GM12891 (cell line): ENCODE measurements around the gene CNTN5.

ENCODE experiments used
- DNase-seq: peaks from one replicate; pipeline ENCODE4 v3.0.0; 2011; ENCODE audit warnings: low spot score; ENCODE audit not compliant: insufficient read length
- FAIRE-seq: peaks from 2 replicates; lab custom pipeline; 2011; peaks lifted over from hg19 to GRCh38; lab: Jason Lieb, UNC
- PAX5 ChIP-seq: IDR thresholded peaks from 2 replicates; pipeline ENCODE4 v1.6.1; 2011; ENCODE audit warnings: low read length, moderate library complexity, mild to moderate bottlenecking; ENCODE audit not compliant: insufficient read depth, severe bottlenecking
- POLR2A ChIP-seq: IDR thresholded peaks from 2 replicates; pipeline ENCODE4 v1.6.1; 2011; ENCODE audit warnings: low read depth, low read length, control low read depth
- POLR2AphosphoS5 ChIP-seq: IDR thresholded peaks from 2 replicates; pipeline ENCODE4 v1.6.1; 2011; ENCODE audit warnings: low read depth, low read length, control low read depth
- POU2F2 ChIP-seq: IDR thresholded peaks from 2 replicates; pipeline ENCODE4 v1.6.1; 2011; ENCODE audit warnings: low read depth, mild to moderate bottlenecking, control low read depth, low read length, moderate library complexity
- SPI1 ChIP-seq: IDR thresholded peaks from 2 replicates; pipeline ENCODE4 v1.6.1; 2011; ENCODE audit warnings: low read depth, low read length, control low read depth
- TAF1 ChIP-seq: IDR thresholded peaks from 2 replicates; pipeline ENCODE4 v1.6.1; 2011; ENCODE audit warnings: low read depth, low read length, control low read depth

The CNTN5 gene

DNA sequence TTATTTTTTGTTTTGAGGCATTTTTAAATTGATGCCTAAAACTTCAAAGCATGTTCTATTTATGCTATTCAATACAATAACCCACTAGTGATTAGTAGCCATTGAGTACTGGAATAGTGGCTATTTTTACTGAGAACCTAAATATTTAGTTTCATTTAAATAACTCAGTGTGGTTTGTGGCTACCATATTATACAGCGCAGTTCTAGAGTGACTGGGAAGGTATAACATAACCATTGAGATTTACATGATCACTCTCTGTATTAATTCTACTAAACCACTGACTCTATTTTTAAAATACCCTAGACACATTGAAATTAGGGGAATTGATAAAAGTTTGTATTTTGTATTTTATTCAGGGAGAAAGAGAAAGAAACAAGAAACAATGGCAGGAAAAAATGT is 441.2 kb downstream of the CNTN5 start:
- DNase-seq (no peak), FAIRE-seq (no peak)
- TF ChIP-seq POLR2A (no peak), POU2F2 (no peak), SPI1 (no peak), PAX5 (no peak), POLR2AphosphoS5 (no peak), TAF1 (no peak)

GRCh38 chr11:99464985-99465384 is 444.2 kb downstream of the CNTN5 start:
- TF ChIP-seq PAX5 (no peak), POLR2AphosphoS5 (no peak)
- DNase-seq (no peak), FAIRE-seq (no peak)

- no peak for FAIRE-seq
- TF ChIP-seq SPI1: no peak
- DNase-seq: no peak
These were observed 468.8 kb downstream of the CNTN5 start for GRCh38 chr11:99489581-99489980.

DNA sequence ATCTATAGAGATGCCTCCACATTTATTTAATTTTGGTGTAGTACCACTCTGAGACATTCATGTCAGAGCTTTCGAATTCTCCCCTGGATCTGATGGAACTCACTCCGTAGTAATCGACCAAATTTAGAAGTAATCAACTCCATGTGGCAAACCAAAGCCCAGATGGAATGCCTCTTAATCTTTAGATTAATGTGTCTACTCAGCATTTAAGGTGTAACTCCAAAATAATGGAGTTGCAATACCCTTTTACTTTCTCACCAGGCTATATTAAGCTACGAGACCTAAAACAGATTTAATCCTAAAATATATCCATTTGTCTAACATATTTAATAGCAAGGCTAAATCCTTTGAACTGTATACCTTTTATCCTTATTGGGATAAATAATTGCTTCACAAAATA is 473.3 kb downstream of the CNTN5 start:
- no peak for TF ChIP-seq POLR2AphosphoS5
- no peak for TF ChIP-seq POU2F2
- no peak for TF ChIP-seq SPI1
- no peak for TF ChIP-seq PAX5
- no peak for TF ChIP-seq POLR2A
- FAIRE-seq (no peak), DNase-seq (no peak)

- DNase-seq: no peak
- TF ChIP-seq POU2F2 (no peak), TAF1 (no peak), POLR2A (no peak), POLR2AphosphoS5 (no peak), PAX5 (no peak), SPI1 (no peak)
- FAIRE-seq: no peak
These were observed 480.9 kb downstream of the CNTN5 start for GRCh38 chr11:99501655-99502054.

GRCh38 chr11:99505316-99505715 is 484.6 kb downstream of the CNTN5 start:
- DNase-seq (no peak), FAIRE-seq (no peak)
- no peak for TF ChIP-seq POU2F2
- no peak for TF ChIP-seq POLR2A
- TF ChIP-seq SPI1: no peak
- no peak for TF ChIP-seq TAF1
- no peak for TF ChIP-seq PAX5
- TF ChIP-seq POLR2AphosphoS5: no peak

GRCh38 chr11:99505831-99506230 is 485.1 kb downstream of the CNTN5 start:
- FAIRE-seq (no peak), DNase-seq (no peak)
- TF ChIP-seq POU2F2 (no peak), PAX5 (no peak), POLR2A (no peak), SPI1 (no peak), TAF1 (no peak), POLR2AphosphoS5 (no peak)

DNA sequence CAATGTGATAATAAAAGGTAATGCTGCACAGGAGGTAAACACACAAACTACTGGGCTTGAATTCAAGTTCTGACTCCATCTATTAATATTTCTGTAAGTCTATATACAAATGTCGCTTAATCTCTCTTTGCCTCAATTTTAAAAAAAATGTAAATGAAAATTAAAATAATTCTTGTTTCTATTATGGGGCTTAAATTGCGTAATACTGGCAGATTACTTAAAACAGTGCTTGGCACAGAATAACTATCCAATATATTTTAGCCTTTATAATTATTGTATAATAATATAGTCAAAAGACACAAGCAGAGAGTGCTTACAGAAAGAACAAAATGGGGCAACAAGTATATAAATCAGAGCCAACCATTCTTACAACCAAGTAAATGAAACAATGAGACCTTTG is 489.1 kb downstream of the CNTN5 start:
- TF ChIP-seq SPI1 (no peak), POLR2AphosphoS5 (no peak), POU2F2 (no peak), POLR2A (no peak), PAX5 (no peak), TAF1 (no peak)
- no peak for DNase-seq
- no peak for FAIRE-seq

DNA sequence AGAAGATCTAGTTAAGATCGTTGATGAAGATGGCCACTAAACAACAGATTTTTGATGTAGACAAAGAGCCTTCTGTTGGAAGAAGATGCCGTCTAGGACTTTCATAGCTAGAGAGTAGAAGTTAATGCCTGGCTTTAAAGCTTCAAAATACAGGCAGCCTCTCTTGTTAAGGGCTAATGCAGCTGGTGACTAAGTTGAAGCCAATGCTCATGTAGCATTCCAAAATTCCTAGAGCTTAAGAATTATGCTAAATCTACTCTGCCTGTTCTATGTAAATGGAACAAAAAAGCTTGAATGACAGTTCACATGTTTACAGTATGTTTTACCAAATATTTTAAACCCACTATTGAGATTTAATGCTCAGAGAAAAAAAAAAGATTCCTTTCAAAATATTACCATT is 492.6 kb downstream of the CNTN5 start:
- FAIRE-seq: no peak
- DNase-seq: no peak
- TF ChIP-seq POU2F2: no peak
- TF ChIP-seq SPI1: no peak
- TF ChIP-seq PAX5: no peak
- TF ChIP-seq POLR2A: no peak
- TF ChIP-seq TAF1: no peak
- no peak for TF ChIP-seq POLR2AphosphoS5

- no peak for FAIRE-seq
- TF ChIP-seq POLR2AphosphoS5 (no peak), POU2F2 (no peak), PAX5 (no peak), POLR2A (no peak), TAF1 (no peak), SPI1 (no peak)
- no peak for DNase-seq
These were observed 498.3 kb downstream of the CNTN5 start for GRCh38 chr11:99519095-99519494.

- TF ChIP-seq PAX5: no peak
- no peak for TF ChIP-seq POLR2AphosphoS5
- no peak for TF ChIP-seq POU2F2
- TF ChIP-seq SPI1: no peak
- TF ChIP-seq TAF1: no peak
- no peak for TF ChIP-seq POLR2A
- DNase-seq (no peak), FAIRE-seq (no peak)
These were observed 501.9 kb downstream of the CNTN5 start for GRCh38 chr11:99522467-99523173.
